Caco-2 (cell line): ENCODE data around the gene KLHL22. TPM values are rescaled to one million over a fixed set of nuclear protein-coding genes. Genes with fewer than 3 reads are reported as not detected.

Source experiments
- BruUV-seq: library from RNA; stranded (reverse); fragments of 400-500 nt; replicated peaks from 2 replicates; lab custom pipeline; 2021; lab: Mats Ljungman, UMichigan
- CTCF ChIA-PET: fragments of 300-600 bp; sonication (Branson Sonifier 250); formaldehyde crosslinking; loops from one replicate; lab custom pipeline; 2022; ENCODE audit warnings: antibody characterized with exemption; lab: Charles Lee
- POLR2A ChIA-PET: fragments of 300-600 bp; sonication (Branson Sonifier 250); formaldehyde crosslinking; loops from one replicate; lab custom pipeline; 2022; ENCODE audit warnings: antibody characterized with exemption; lab: Charles Lee
- DNase-seq, 2 experiments: peaks; one replicate each; pipeline versions ENCODE4 v3.0.0 to v3.0.0-alpha.2; 2020 to 2022
- H3K27me3 ChIP-seq: replicated peaks from 2 replicates; pipeline ENCODE4 v1.6.0; 2011; ENCODE audit warnings: low read length; ENCODE audit not compliant: control insufficient read depth, insufficient read depth
- H3K36me3 ChIP-seq: 2 replicates; pipeline ENCODE4 v1.5.1; 2011; ENCODE audit warnings: low read length; ENCODE audit not compliant: control insufficient read depth, insufficient read depth
- H3K4me1 ChIP-seq: fragments of 250-450 bp; sonication (Bioruptor Pico); 2 replicates; pipeline ENCODE4 v1.5.1; 2020; ENCODE audit warnings: mild to moderate bottlenecking
- H3K4me3 ChIP-seq: 2 replicates; pipeline ENCODE4 v1.5.1; 2011; ENCODE audit warnings: low read depth, mild to moderate bottlenecking, control low read depth, low read length
- H3K9me3 ChIP-seq: fragments of 250-450 bp; sonication (Bioruptor Pico); 2 replicates; pipeline ENCODE4 v1.5.1; 2020; ENCODE audit warnings: mild to moderate bottlenecking, moderate library complexity
- H3K27ac Mint-ChIP-seq: one replicate; pipeline ENCODE4 v1.8.0; 2022; ENCODE audit warnings: mixed read lengths; ENCODE audit not compliant: unreplicated experiment
- H3K27me3 Mint-ChIP-seq: one replicate; pipeline ENCODE4 v1.8.0; 2022; ENCODE audit warnings: mixed read lengths; ENCODE audit not compliant: insufficient read depth, unreplicated experiment
- H3K36me3 Mint-ChIP-seq: one replicate; pipeline ENCODE4 v1.8.0; 2022; ENCODE audit warnings: mild to moderate bottlenecking, mixed read lengths; ENCODE audit not compliant: insufficient read depth, unreplicated experiment
- H3K4me1 Mint-ChIP-seq: one replicate; pipeline ENCODE4 v1.8.0; 2022; ENCODE audit warnings: low read depth, mixed read lengths; ENCODE audit not compliant: unreplicated experiment
- H3K4me3 Mint-ChIP-seq: one replicate; pipeline ENCODE4 v1.8.0; 2022; ENCODE audit warnings: mild to moderate bottlenecking, moderate library complexity, mixed read lengths; ENCODE audit not compliant: unreplicated experiment
- H3K9me3 Mint-ChIP-seq: one replicate; pipeline ENCODE4 v1.8.0; 2022; ENCODE audit warnings: mixed read lengths; ENCODE audit not compliant: unreplicated experiment
- intact Hi-C: fragments of 100-400 bp; cut with micrococcal nuclease; formaldehyde crosslinking; loops from one replicate; pipeline ENCODE4 v1.10.0; 2022; ENCODE audit not compliant: unreplicated experiment
- total RNA-seq: library from RNA; stranded (reverse); gene quantifications from 2 replicates; pipeline ENCODE4 v1.2.3, GENCODE V29; 2022
- TF ChIP-seq, protein P1 (sequence below), 2 experiments: fragments of 200-600 bp in 1 of 2; IDR thresholded peaks; 1 replicate in 1 of 2; 2 replicates in 1 of 2; pipeline versions ENCODE4 v1.5.1 to v1.8.0; 2011 to 2022; ENCODE audit warnings: antibody characterized with exemption in 1 of 2, control low read depth in 1 of 2, inconsistent platforms in 1 of 2, low read depth in 1 of 2, low read length in 1 of 2, mild to moderate bottlenecking in 1 of 2, moderate library complexity in 1 of 2; ENCODE audit not compliant: insufficient read depth in 1 of 2, severe bottlenecking in 1 of 2, unreplicated experiment in 1 of 2

The KLHL22 gene
- total RNA-seq, 1 experiment from 2014 or later: 24.4 TPM

DNA sequence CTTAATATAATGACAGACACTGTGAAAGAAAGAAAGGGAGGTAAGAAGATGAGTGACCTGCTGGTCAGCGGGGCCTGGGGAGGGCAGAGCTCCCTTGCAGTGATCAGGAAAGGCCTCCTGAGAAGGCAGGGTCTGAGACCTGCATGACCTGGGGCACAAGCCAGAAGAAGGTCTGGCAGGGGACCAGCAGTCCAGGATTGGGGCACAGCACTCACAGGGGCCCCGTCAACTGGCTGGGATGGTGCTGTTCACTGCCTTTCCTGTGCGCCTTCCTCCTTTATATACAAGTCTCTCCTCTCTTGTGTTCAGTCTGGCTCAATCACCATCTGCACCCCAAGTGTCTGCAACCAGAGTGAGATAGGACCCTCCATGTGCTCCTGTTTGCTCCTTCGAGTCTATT is 35.7 kb downstream of the KLHL22 start:
- CTCF ChIA-PET: interaction anchor here (1.1 kb wide), 1 partner anchor 31 kb away, joined by 3 read pairs; no protein-coding TSS in a partner anchor
- no peaks in the 10 kb centered on the region for H3K9me3 ChIP-seq
- no peak overlapping the region for H3K4me3 ChIP-seq
- Mint-ChIP-seq H3K9me3 (no peaks in the 10 kb centered on the region), H3K27me3 (no peaks in the 10 kb centered on the region), H3K36me3 (peaks cover 14% of the 10 kb centered on the region), H3K4me1 (peaks cover 8% of the 10 kb centered on the region), H3K27ac (no peak overlapping the region), H3K4me3 (no peak overlapping the region)
- intact Hi-C loops: no loop called here
- TF ChIP-seq, protein P1, sequence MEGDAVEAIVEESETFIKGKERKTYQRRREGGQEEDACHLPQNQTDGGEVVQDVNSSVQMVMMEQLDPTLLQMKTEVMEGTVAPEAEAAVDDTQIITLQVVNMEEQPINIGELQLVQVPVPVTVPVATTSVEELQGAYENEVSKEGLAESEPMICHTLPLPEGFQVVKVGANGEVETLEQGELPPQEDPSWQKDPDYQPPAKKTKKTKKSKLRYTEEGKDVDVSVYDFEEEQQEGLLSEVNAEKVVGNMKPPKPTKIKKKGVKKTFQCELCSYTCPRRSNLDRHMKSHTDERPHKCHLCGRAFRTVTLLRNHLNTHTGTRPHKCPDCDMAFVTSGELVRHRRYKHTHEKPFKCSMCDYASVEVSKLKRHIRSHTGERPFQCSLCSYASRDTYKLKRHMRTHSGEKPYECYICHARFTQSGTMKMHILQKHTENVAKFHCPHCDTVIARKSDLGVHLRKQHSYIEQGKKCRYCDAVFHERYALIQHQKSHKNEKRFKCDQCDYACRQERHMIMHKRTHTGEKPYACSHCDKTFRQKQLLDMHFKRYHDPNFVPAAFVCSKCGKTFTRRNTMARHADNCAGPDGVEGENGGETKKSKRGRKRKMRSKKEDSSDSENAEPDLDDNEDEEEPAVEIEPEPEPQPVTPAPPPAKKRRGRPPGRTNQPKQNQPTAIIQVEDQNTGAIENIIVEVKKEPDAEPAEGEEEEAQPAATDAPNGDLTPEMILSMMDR (IDR thresholded peaks at IDR 0.05; ENCODE audit: insufficient read depth in 1 of 2, low read depth in 1 of 2, low read length in 1 of 2, severe bottlenecking in 1 of 2, unreplicated experiment in 1 of 2): no peak
- H3K27me3 ChIP-seq: no peaks in the 10 kb centered on the region
- POLR2A ChIA-PET: no interaction called here
- H3K4me1 ChIP-seq: no peaks in the 10 kb centered on the region
- H3K36me3 ChIP-seq: no peaks in the 10 kb centered on the region
- no TSS peak for BruUV-seq
- no peak for DNase-seq

DNA sequence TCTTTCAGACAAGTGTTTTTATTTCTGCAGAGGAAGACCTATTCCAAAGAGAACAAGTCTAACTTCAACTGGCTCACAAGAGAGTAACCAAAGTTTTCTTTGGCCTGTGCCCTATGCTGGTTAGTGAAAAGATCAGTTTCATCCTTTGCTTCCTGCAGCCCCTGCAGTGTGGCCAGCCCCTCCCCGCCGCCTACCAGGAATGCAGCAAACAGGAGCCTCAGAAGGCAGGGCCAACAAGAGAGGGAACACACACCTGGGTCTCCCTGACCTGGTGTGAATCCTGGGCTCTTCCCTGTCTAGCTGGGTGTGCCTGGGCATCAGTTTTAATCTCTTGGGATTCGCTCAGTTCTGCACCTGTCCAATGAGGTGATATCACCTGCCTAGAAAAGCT is 36.4 kb downstream of the KLHL22 start:
- BruUV-seq: no TSS peak
- H3K9me3 ChIP-seq: no peaks in the 10 kb centered on the region
- no peaks in the 10 kb centered on the region for H3K27me3 ChIP-seq
- TF ChIP-seq, protein P1 (IDR thresholded peaks at IDR 0.05; ENCODE audit: insufficient read depth in 1 of 2, low read depth in 1 of 2, low read length in 1 of 2, severe bottlenecking in 1 of 2, unreplicated experiment in 1 of 2): no peak
- intact Hi-C loops: no loop called here
- Mint-ChIP-seq H3K4me1 (peaks cover 8% of the 10 kb centered on the region), H3K9me3 (no peaks in the 10 kb centered on the region), H3K27me3 (no peaks in the 10 kb centered on the region), H3K36me3 (peaks cover 19% of the 10 kb centered on the region), H3K4me3 (no peak overlapping the region), H3K27ac (no peak overlapping the region)
- no peak overlapping the region for H3K4me3 ChIP-seq
- no peak for DNase-seq
- CTCF ChIA-PET: interaction anchor here (1.1 kb wide), 1 partner anchor 30 kb away, joined by 3 read pairs; no protein-coding TSS in a partner anchor
- POLR2A ChIA-PET: no interaction called here
- H3K36me3 ChIP-seq: no peaks in the 10 kb centered on the region
- H3K4me1 ChIP-seq: no peaks in the 10 kb centered on the region

DNA sequence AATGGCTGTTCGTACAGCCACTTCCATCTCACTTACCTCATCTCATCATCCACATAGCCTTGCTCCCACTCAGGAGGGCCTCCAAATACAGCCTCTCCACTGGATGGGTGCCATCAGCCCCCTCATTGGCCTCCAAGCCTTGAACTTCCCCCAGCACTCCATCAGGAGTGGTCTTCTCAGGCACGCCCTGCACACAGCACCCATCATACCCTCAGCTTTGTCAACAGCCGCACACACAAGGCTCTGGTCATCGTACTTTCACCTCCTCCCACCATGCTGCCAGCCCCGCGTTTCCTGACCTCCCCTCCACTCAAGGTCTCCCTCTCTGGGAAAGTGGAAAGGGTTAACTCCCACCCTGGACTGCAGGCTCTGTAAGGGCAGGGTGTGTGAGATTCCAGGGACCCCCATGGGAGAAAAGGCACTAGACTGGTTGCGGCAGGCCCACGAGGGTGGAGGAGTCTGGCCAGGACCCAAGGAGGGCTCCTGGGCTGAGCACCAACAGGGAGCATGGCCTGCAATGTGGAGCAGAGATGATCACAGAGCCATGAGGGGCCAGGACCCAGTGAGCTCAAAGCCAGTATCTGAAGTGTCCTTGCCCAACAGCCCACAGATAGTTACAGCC is 37.0 kb downstream of the KLHL22 start:
- Histone ChIP-seq H3K4me3 (no peak overlapping the region), H3K9me3 (no peaks in the 10 kb centered on the region), H3K36me3 (no peaks in the 10 kb centered on the region), H3K4me1 (no peaks in the 10 kb centered on the region), H3K27me3 (no peaks in the 10 kb centered on the region)
- Mint-ChIP-seq H3K4me1 (peaks cover 8% of the 10 kb centered on the region), H3K27ac (no peak overlapping the region), H3K36me3 (peaks cover 19% of the 10 kb centered on the region), H3K27me3 (no peaks in the 10 kb centered on the region), H3K4me3 (no peak overlapping the region), H3K9me3 (no peaks in the 10 kb centered on the region)
- ChIA-PET POLR2A (no interaction called here), CTCF (interaction anchor here (0.6 kb wide), 1 partner anchor 40 kb away, joined by 5 read pairs; no protein-coding TSS in a partner anchor)
- intact Hi-C loops: no loop called here
- TF ChIP-seq, protein P1 (IDR thresholded peaks at IDR 0.05; ENCODE audit: insufficient read depth in 1 of 2, low read depth in 1 of 2, low read length in 1 of 2, severe bottlenecking in 1 of 2, unreplicated experiment in 1 of 2): no peak
- no peak for DNase-seq
- no TSS peak for BruUV-seq
